Neural progenitor cell (in vitro differentiated cells): ENCODE results near the gene INHBB. TPM values are rescaled to one million over a fixed set of nuclear protein-coding genes. Genes with fewer than 3 reads are reported as not detected.

Source experiments
- DNase-seq: peaks from one replicate; pipeline ENCODE4 v3.0.0-alpha.2; 2016; ENCODE audit warnings: low spot score
- H2AFZ ChIP-seq: fragments of 200-600 bp; sonication (generic); replicated peaks from 2 replicates; pipeline ENCODE4 v1.6.1; 2016; ENCODE audit warnings: antibody characterized with exemption
- H3F3A ChIP-seq: fragments of 200-600 bp; sonication (generic); 2 replicates; pipeline ENCODE4 v1.6.1; 2016; ENCODE audit warnings: antibody characterized with exemption, low read depth
- H3K27ac ChIP-seq: fragments of 200-600 bp; sonication (generic); 2 replicates; pipeline ENCODE4 v1.5.1; 2016; ENCODE audit warnings: mild to moderate bottlenecking
- H3K27me3 ChIP-seq: fragments of 200-600 bp; sonication (generic); 2 replicates; pipeline ENCODE4 v1.6.1; 2016; ENCODE audit warnings: mild to moderate bottlenecking, moderate library complexity
- H3K36me3 ChIP-seq: fragments of 200-600 bp; sonication (generic); 2 replicates; pipeline ENCODE4 v1.5.1; 2016
- H3K4me1 ChIP-seq: fragments of 200-600 bp; sonication (generic); 2 replicates; pipeline ENCODE4 v1.6.1; 2016; ENCODE audit warnings: mixed run types
- H3K4me2 ChIP-seq: fragments of 200-600 bp; sonication (generic); 2 replicates; pipeline ENCODE4 v1.6.1; 2016
- H3K4me3 ChIP-seq: fragments of 200-600 bp; sonication (generic); 2 replicates; pipeline ENCODE4 v1.5.1; 2016
- H3K79me2 ChIP-seq: fragments of 200-600 bp; sonication (generic); 2 replicates; pipeline ENCODE4 v1.6.1; 2016; ENCODE audit warnings: low read depth
- H3K9ac ChIP-seq: fragments of 200-600 bp; sonication (generic); 2 replicates; pipeline ENCODE4 v1.6.1; 2016
- H3K9me3 ChIP-seq: fragments of 200-600 bp; sonication (generic); 2 replicates; pipeline ENCODE4 v1.5.1; 2016; ENCODE audit warnings: low read depth
- H4K20me1 ChIP-seq: fragments of 200-600 bp; sonication (generic); 2 replicates; pipeline ENCODE4 v1.6.1; 2016; ENCODE audit warnings: low read depth
- H3K27ac Mint-ChIP-seq: 3 replicates; pipeline ENCODE4 v1.8.0; 2021; ENCODE audit warnings: mixed read lengths
- H3K27me3 Mint-ChIP-seq: 2 replicates; pipeline ENCODE4 v1.8.0; 2022; ENCODE audit warnings: low read depth, mild to moderate bottlenecking, inconsistent platforms, moderate library complexity, mixed read lengths; ENCODE audit not compliant: insufficient read depth
- H3K36me3 Mint-ChIP-seq: 3 replicates; pipeline ENCODE4 v1.8.0; 2021; ENCODE audit warnings: mixed read lengths
- H3K4me1 Mint-ChIP-seq: 3 replicates; pipeline ENCODE4 v1.8.0; 2021; ENCODE audit warnings: mixed read lengths
- H3K4me3 Mint-ChIP-seq: 3 replicates; pipeline ENCODE4 v1.8.0; 2021; ENCODE audit warnings: mild to moderate bottlenecking, moderate library complexity, mixed read lengths
- H3K9me3 Mint-ChIP-seq: 3 replicates; pipeline ENCODE4 v1.8.0; 2020; ENCODE audit warnings: mixed read lengths
- EZH2 ChIP-seq: fragments of 200-600 bp; sonication (generic); IDR thresholded peaks from 2 replicates; pipeline ENCODE4 v1.6.1; 2017; ENCODE audit warnings: antibody characterized with exemption, mild to moderate bottlenecking, moderate library complexity
- EZH2phosphoT487 ChIP-seq: fragments of 200-600 bp; sonication (generic); IDR thresholded peaks from 2 replicates; pipeline ENCODE4 v1.6.1; 2017; ENCODE audit warnings: antibody characterized with exemption
- total RNA-seq: library from RNA; depleted of rRNA; stranded (reverse); fragments of >200 nt; gene quantifications from 2 replicates; pipeline ENCODE4 v1.2.3, GENCODE V29; 2015; ENCODE audit warnings: low replicate concordance
- TF ChIP-seq, protein P1 (sequence below): fragments of 200-600 bp; sonication (generic); IDR thresholded peaks from 2 replicates; pipeline ENCODE4 v1.5.1; 2017; ENCODE audit warnings: antibody characterized with exemption, mild to moderate bottlenecking

INHBB gene
- total RNA-seq, 1 donor from 2014 or later, result not detected

DNA sequence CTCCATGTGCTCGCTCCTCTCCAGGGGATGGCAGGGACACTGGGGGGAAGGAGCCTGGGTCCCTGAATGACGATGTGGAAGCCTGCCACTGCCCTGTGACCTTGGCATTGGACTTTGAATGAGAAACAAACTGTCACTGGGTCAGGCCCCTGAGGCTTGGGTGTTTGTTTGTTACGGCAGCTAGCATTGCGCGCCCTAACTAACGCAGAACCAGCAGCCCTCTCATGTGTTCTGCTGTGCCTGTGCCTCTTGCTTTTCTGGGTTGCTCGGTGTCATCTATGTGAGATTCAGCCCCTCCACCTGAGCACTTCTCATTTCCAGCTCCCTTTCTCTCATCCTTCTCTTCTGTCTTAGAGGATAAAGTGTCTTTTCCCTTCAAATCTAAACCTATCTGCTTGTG lies 23.6 kb upstream of the INHBB start:
- H3K27ac ChIP-seq, result no peak overlapping the region

GRCh38 chr2:120323214-120323613 lies 22.7 kb upstream of the INHBB start:
- no peak for TF ChIP-seq EZH2phosphoT487
- TF ChIP-seq, protein P1, sequence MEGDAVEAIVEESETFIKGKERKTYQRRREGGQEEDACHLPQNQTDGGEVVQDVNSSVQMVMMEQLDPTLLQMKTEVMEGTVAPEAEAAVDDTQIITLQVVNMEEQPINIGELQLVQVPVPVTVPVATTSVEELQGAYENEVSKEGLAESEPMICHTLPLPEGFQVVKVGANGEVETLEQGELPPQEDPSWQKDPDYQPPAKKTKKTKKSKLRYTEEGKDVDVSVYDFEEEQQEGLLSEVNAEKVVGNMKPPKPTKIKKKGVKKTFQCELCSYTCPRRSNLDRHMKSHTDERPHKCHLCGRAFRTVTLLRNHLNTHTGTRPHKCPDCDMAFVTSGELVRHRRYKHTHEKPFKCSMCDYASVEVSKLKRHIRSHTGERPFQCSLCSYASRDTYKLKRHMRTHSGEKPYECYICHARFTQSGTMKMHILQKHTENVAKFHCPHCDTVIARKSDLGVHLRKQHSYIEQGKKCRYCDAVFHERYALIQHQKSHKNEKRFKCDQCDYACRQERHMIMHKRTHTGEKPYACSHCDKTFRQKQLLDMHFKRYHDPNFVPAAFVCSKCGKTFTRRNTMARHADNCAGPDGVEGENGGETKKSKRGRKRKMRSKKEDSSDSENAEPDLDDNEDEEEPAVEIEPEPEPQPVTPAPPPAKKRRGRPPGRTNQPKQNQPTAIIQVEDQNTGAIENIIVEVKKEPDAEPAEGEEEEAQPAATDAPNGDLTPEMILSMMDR, result no peak
- TF ChIP-seq EZH2, result no peak
- H2AFZ ChIP-seq, result no peak overlapping the region
- H3K4me2 ChIP-seq, result no peak overlapping the region
- no peaks in the 10 kb centered on the region for H3K27me3 ChIP-seq
- Mint-ChIP-seq H3K4me3 (no peak overlapping the region), H3K27ac (no peak overlapping the region), H3K27me3 (peaks cover 17% of the 10 kb centered on the region), H3K36me3 (no peaks in the 10 kb centered on the region), H3K4me1 (no peaks in the 10 kb centered on the region), H3K9me3 (no peaks in the 10 kb centered on the region)
- no peaks in the 10 kb centered on the region for H3K4me1 ChIP-seq
- H3K9ac ChIP-seq, result no peak overlapping the region
- H3K27ac ChIP-seq, result no peak overlapping the region
- no peak overlapping the region for H3K4me3 ChIP-seq
- H3K79me2 ChIP-seq, result no peaks in the 10 kb centered on the region
- no peak for DNase-seq
- no peaks in the 10 kb centered on the region for H3K9me3 ChIP-seq
- H3F3A ChIP-seq, result no peaks in the 10 kb centered on the region
- H4K20me1 ChIP-seq, result no peaks in the 10 kb centered on the region
- H3K36me3 ChIP-seq, result no peaks in the 10 kb centered on the region

More for the DNA sequence above, 23.6 kb upstream of the INHBB start:
- Histone ChIP-seq H3K4me2 (no peak overlapping the region), H3K4me1 (no peaks in the 10 kb centered on the region), H3F3A (no peaks in the 10 kb centered on the region), H3K9ac (no peak overlapping the region), H3K4me3 (no peak overlapping the region), H3K79me2 (no peaks in the 10 kb centered on the region), H4K20me1 (no peaks in the 10 kb centered on the region), H2AFZ (no peak overlapping the region), H3K9me3 (no peaks in the 10 kb centered on the region), H3K27me3 (no peaks in the 10 kb centered on the region), H3K36me3 (no peaks in the 10 kb centered on the region)
- H3K4me1 Mint-ChIP-seq, result no peaks in the 10 kb centered on the region
- H3K9me3 Mint-ChIP-seq, result no peaks in the 10 kb centered on the region
- no peak overlapping the region for H3K27ac Mint-ChIP-seq
- DNase-seq, result no peak
- H3K4me3 Mint-ChIP-seq, result no peak overlapping the region
- TF ChIP-seq EZH2 (no peak), EZH2phosphoT487 (no peak)
- TF ChIP-seq, protein P1, result no peak
- H3K36me3 Mint-ChIP-seq, result no peaks in the 10 kb centered on the region
- peaks cover 17% of the 10 kb centered on the region for H3K27me3 Mint-ChIP-seq

GRCh38 chr2:120323807-120324399 lies 22.0 kb upstream of the INHBB start:
- no peaks in the 10 kb centered on the region for H4K20me1 ChIP-seq
- H3K27me3 ChIP-seq, result no peaks in the 10 kb centered on the region
- Mint-ChIP-seq H3K9me3 (no peaks in the 10 kb centered on the region), H3K4me1 (no peaks in the 10 kb centered on the region), H3K4me3 (no peak overlapping the region), H3K27me3 (peaks cover 19% of the 10 kb centered on the region), H3K36me3 (no peaks in the 10 kb centered on the region), H3K27ac (no peak overlapping the region)
- TF ChIP-seq EZH2phosphoT487, result no peak
- TF ChIP-seq EZH2, result no peak
- TF ChIP-seq, protein P1, result no peak
- no peaks in the 10 kb centered on the region for H3K36me3 ChIP-seq
- H3K9me3 ChIP-seq, result no peaks in the 10 kb centered on the region
- H3F3A ChIP-seq, result no peaks in the 10 kb centered on the region
- H3K9ac ChIP-seq, result no peak overlapping the region
- H3K4me2 ChIP-seq, result no peak overlapping the region
- no peak overlapping the region for H2AFZ ChIP-seq
- H3K4me1 ChIP-seq, result no peaks in the 10 kb centered on the region
- no peak overlapping the region for H3K4me3 ChIP-seq
- H3K79me2 ChIP-seq, result no peaks in the 10 kb centered on the region
- no peak for DNase-seq
- H3K27ac ChIP-seq, result no peak overlapping the region
